GM23338 (cell line): ENCODE results near the gene TMEM25. TPM values are rescaled to one million over a fixed set of nuclear protein-coding genes. Genes with fewer than 3 reads are reported as not detected.

Experiments used
- ATAC-seq: fragments of 200-7000 bp; cut with Tn5 transposase; 3 replicates; pipeline ENCODE4 v1.9.1; 2020
- DNase-seq: peaks from one replicate; pipeline ENCODE4 v3.0.0-alpha.2; 2015; ENCODE audit warnings: low spot score
- H2AFZ ChIP-seq: fragments of 200-600 bp; sonication (generic); 2 replicates; pipeline ENCODE4 v1.8.0; 2016; ENCODE audit warnings: antibody characterized with exemption, mild to moderate bottlenecking, moderate library complexity
- H3F3A ChIP-seq: fragments of 200-600 bp; sonication (generic); replicated peaks from 2 replicates; pipeline ENCODE4 v1.8.0; 2017; ENCODE audit warnings: antibody characterized with exemption, mixed run types, low read depth
- H3K27ac ChIP-seq: fragments of 200-600 bp; sonication (generic); 2 replicates; pipeline ENCODE4 v1.6.1; 2016; ENCODE audit warnings: low read depth
- H3K27me3 ChIP-seq: fragments of 200-600 bp; sonication (generic); 2 replicates; pipeline ENCODE4 v1.8.0; 2016; ENCODE audit warnings: mild to moderate bottlenecking, mixed run types, moderate library complexity; ENCODE audit not compliant: insufficient read depth
- H3K36me3 ChIP-seq: fragments of 200-600 bp; sonication (generic); 2 replicates; pipeline ENCODE4 v1.8.0; 2016; ENCODE audit warnings: mild to moderate bottlenecking; ENCODE audit not compliant: insufficient read depth
- H3K4me1 ChIP-seq: fragments of 200-600 bp; sonication (generic); 2 replicates; pipeline ENCODE4 v1.8.0; 2016; ENCODE audit warnings: mild to moderate bottlenecking, moderate library complexity; ENCODE audit not compliant: insufficient read depth
- H3K4me2 ChIP-seq: fragments of 200-600 bp; sonication (generic); 2 replicates; pipeline ENCODE4 v1.7.1; 2017; ENCODE audit warnings: mixed run types
- H3K4me3 ChIP-seq: fragments of 200-600 bp; sonication (generic); 2 replicates; pipeline ENCODE4 v1.6.1; 2016; ENCODE audit warnings: mixed run types
- H3K79me2 ChIP-seq: fragments of 200-600 bp; sonication (generic); replicated peaks from 2 replicates; pipeline ENCODE4 v1.8.0; 2017; ENCODE audit warnings: mild to moderate bottlenecking; ENCODE audit not compliant: insufficient read depth
- H3K9me2 ChIP-seq: fragments of 200-600 bp; sonication (generic); 2 replicates; pipeline ENCODE4 v1.8.0; 2017; ENCODE audit not compliant: insufficient read depth
- H4K20me1 ChIP-seq: fragments of 200-600 bp; sonication (generic); replicated peaks from 2 replicates; pipeline ENCODE4 v1.8.0; 2017; ENCODE audit warnings: mild to moderate bottlenecking; ENCODE audit not compliant: insufficient read depth
- H3K27ac Mint-ChIP-seq: 2 replicates; pipeline ENCODE4 v1.8.0; 2020; ENCODE audit warnings: inconsistent platforms, mild to moderate bottlenecking, moderate library complexity, mixed read lengths
- H3K27me3 Mint-ChIP-seq: 3 replicates; pipeline ENCODE4 v1.8.0; 2022; ENCODE audit warnings: low read depth, mild to moderate bottlenecking, moderate library complexity, mixed read lengths, inconsistent platforms; ENCODE audit not compliant: insufficient read depth, poor library complexity
- H3K36me3 Mint-ChIP-seq: 3 replicates; pipeline ENCODE4 v1.8.0; 2021; ENCODE audit warnings: low read depth, mild to moderate bottlenecking, inconsistent platforms, moderate library complexity, mixed read lengths
- H3K4me1 Mint-ChIP-seq: 3 replicates; pipeline ENCODE4 v1.8.0; 2020; ENCODE audit warnings: mild to moderate bottlenecking, inconsistent platforms, mixed read lengths
- H3K4me3 Mint-ChIP-seq: 3 replicates; pipeline ENCODE4 v1.8.0; 2021; ENCODE audit warnings: moderate library complexity, mild to moderate bottlenecking, inconsistent platforms, mixed read lengths
- H3K9me3 Mint-ChIP-seq: 3 replicates; pipeline ENCODE4 v1.8.0; 2020; ENCODE audit warnings: moderate library complexity, mild to moderate bottlenecking, inconsistent platforms, mixed read lengths
- CREB1 ChIP-seq: fragments of 250-450 bp; sonication (Bioruptor Pico); IDR thresholded peaks from 2 replicates; pipeline ENCODE4 v1.5.0; 2020; ENCODE audit warnings: low read depth, mild to moderate bottlenecking, moderate library complexity
- CTCF ChIP-seq, 2 experiments: fragments of 200-600 bp in 1 of 2; sonication (generic) in 1 of 2; conservative IDR thresholded peaks; 2 replicates each; pipeline versions ENCODE4 v1.5.1 to v1.6.1; 2016 to 2017; ENCODE audit warnings: antibody characterized with exemption in 2 of 2, low read depth in 2 of 2, mild to moderate bottlenecking in 2 of 2, moderate library complexity in 1 of 2
- ETS1 ChIP-seq: IDR thresholded peaks from 2 replicates; pipeline ENCODE4 v1.6.1; 2016; ENCODE audit warnings: antibody characterized with exemption
- EZH2 ChIP-seq: fragments of 200-600 bp; sonication (generic); IDR thresholded peaks from one replicate; pipeline ENCODE4 v1.8.0; 2017; ENCODE audit warnings: antibody characterized with exemption, mild to moderate bottlenecking, low read depth; ENCODE audit not compliant: unreplicated experiment
- EZH2phosphoT487 ChIP-seq: fragments of 200-600 bp; sonication (generic); IDR thresholded peaks from one replicate; pipeline ENCODE4 v1.8.1; 2018; ENCODE audit warnings: antibody characterized with exemption; ENCODE audit not compliant: unreplicated experiment
- JUNB ChIP-seq: IDR thresholded peaks from one replicate; pipeline ENCODE4 v1.6.1; 2016; ENCODE audit warnings: antibody characterized with exemption; ENCODE audit not compliant: unreplicated experiment
- NANOG ChIP-seq: IDR thresholded peaks from 2 replicates; pipeline ENCODE4 v1.6.1; 2016; ENCODE audit warnings: antibody characterized with exemption, borderline replicate concordance
- POLR2AphosphoS5 ChIP-seq: IDR thresholded peaks from 2 replicates; pipeline ENCODE4 v1.6.1; 2016; ENCODE audit warnings: antibody characterized with exemption, low read depth
- REST ChIP-seq: IDR thresholded peaks from one replicate; pipeline ENCODE4 v1.6.1; 2018; ENCODE audit warnings: antibody characterized with exemption; ENCODE audit not compliant: unreplicated experiment
- STAT1 ChIP-seq: IDR thresholded peaks from one replicate; pipeline ENCODE4 v1.6.1; 2016; ENCODE audit warnings: antibody characterized with exemption; ENCODE audit not compliant: unreplicated experiment
- ZNF331 ChIP-seq: fragments of 250-450 bp; sonication (Bioruptor Pico); IDR thresholded peaks from 2 replicates; pipeline ENCODE4 v1.5.0; 2020; ENCODE audit warnings: low read depth, mild to moderate bottlenecking, moderate library complexity
- polyA plus RNA-seq: library from polyadenylated mRNA; unstranded; fragments of >200 nt; fragmentation: Nextera tagmentation; extraction: Ambion mirVana; gene quantifications from 2 replicates; pipeline ENCODE4 v1.2.1, GENCODE V29; 2016
- total RNA-seq: library from RNA; depleted of rRNA; stranded (reverse); fragments of >200 nt; shearing (Covaris generic); gene quantifications from 2 replicates; pipeline ENCODE4 v1.2.3, GENCODE V29; 2014

The TMEM25 gene
- total and polyA plus RNA-seq, 2 experiments from 2014 or later = 11.7 to 17.7 TPM

GRCh38 chr11:118533769-118534729 lies 3.1 kb downstream of the TMEM25 start:
- Histone ChIP-seq H3K4me1 (peaks cover 12% of the 10 kb centered on the region), H3K36me3 (no peaks in the 10 kb centered on the region), H3K27ac (no peak overlapping the region), H3K27me3 (peaks cover 6% of the 10 kb centered on the region; the same call in 1 of the 2 replicates), H3K4me2 (no peak overlapping the region), H4K20me1 (no peaks in the 10 kb centered on the region), H3K4me3 (no peak overlapping the region), H2AFZ (no peak overlapping the region), H3K79me2 (no peaks in the 10 kb centered on the region), H3K9me2 (no peaks in the 10 kb centered on the region), H3F3A (peaks cover 14% of the 10 kb centered on the region; the same call in 1 of the 2 replicates)
- peaks cover 12% of the 10 kb centered on the region for H3K27me3 Mint-ChIP-seq
- no peaks in the 10 kb centered on the region for H3K9me3 Mint-ChIP-seq
- ATAC-seq (no peak), DNase-seq (no peak)
- H3K36me3 Mint-ChIP-seq = peaks cover 2% of the 10 kb centered on the region; the same call in 2 of the 3 replicates
- no peak overlapping the region for H3K27ac Mint-ChIP-seq
- H3K4me1 Mint-ChIP-seq = peaks cover 18% of the 10 kb centered on the region
- H3K4me3 Mint-ChIP-seq = no peak overlapping the region
- TF ChIP-seq CTCF (conservative IDR thresholded peaks at IDR 0.05; ENCODE audit: low read depth in 2 of 2) (no peak), ETS1 (no peak), POLR2AphosphoS5 (no peak), EZH2phosphoT487 (no peak), JUNB (no peak), NANOG (no peak), ZNF331 (no peak), STAT1 (no peak), REST (no peak), CREB1 (CRISPR knock-in tag) (no peak), EZH2 (no peak)
